ENCODE results near the gene IPPK.
A peak's percentile ranks its signal among the peaks of the same experiment; 100 is the strongest.
"Not testable (repeated sequence)": the region's sequence is repeated elsewhere in the genome, so short reads cannot be mapped to it uniquely, and the experiment has no call there.

IPPK gene

GRCh38 chr9:92635760-92636159 is 34.2 kb downstream of the IPPK start:
- DNase-seq, result no peak

- DNase-seq, result peak; percentile 37
Measured at GRCh38 chr9:92634712-92635605, 35.0 kb downstream of the IPPK start.

- DNase-seq, result no peak
Measured at GRCh38 chr9:92633614-92634278, 36.2 kb downstream of the IPPK start.

GRCh38 chr9:92632641-92633040 is 37.3 kb downstream of the IPPK start:
- DNase-seq, result no peak

GRCh38 chr9:92631452-92632343 is 38.2 kb downstream of the IPPK start:
- no peak for DNase-seq

GRCh38 chr9:92627651-92628050 is 42.3 kb downstream of the IPPK start:
- no peak for DNase-seq

- DNase-seq, result no peak
Measured at GRCh38 chr9:92626484-92626883, 43.4 kb downstream of the IPPK start.

GRCh38 chr9:92623936-92624335 is 46.0 kb downstream of the IPPK start:
- not testable (repeated sequence) for DNase-seq

GRCh38 chr9:92620845-92621244 is 49.1 kb downstream of the IPPK start:
- DNase-seq, result no peak

GRCh38 chr9:92619601-92620300 is 50.2 kb downstream of the IPPK start:
- DNase-seq, result no peak

- no peak for DNase-seq
Measured at GRCh38 chr9:92618633-92619225, 51.2 kb downstream of the IPPK start.

GRCh38 chr9:92617951-92618510 is 51.9 kb downstream of the IPPK start:
- DNase-seq, result no peak

GRCh38 chr9:92617195-92617813 is 52.6 kb downstream of the IPPK start:
- no peak for DNase-seq

- DNase-seq, result no peak
Measured at GRCh38 chr9:92616655-92617111, 53.2 kb downstream of the IPPK start.

- DNase-seq, result no peak
Measured at GRCh38 chr9:92616199-92616641, 53.7 kb downstream of the IPPK start.

- DNase-seq, result no peak
Measured at GRCh38 chr9:92615790-92616189, 54.1 kb downstream of the IPPK start.

- no peak for DNase-seq
Measured at GRCh38 chr9:92614763-92615461, 55.0 kb downstream of the IPPK start.

GRCh38 chr9:92614123-92614510 is 55.8 kb downstream of the IPPK start:
- DNase-seq, result no peak

GRCh38 chr9:92613268-92614122 is 56.4 kb downstream of the IPPK start:
- DNase-seq, result no peak

GRCh38 chr9:92612816-92613215 is 57.1 kb downstream of the IPPK start:
- DNase-seq, result no peak

All from stimulated activated naive CD4-positive, alpha-beta T cell treated with Interleukin-2 at 50 U/mL for 16 hours (primary cell).